Lung (tissue), 12 donors: ENCODE data around the gene SIDT2. TPM values are rescaled to one million over a fixed set of nuclear protein-coding genes. Genes with fewer than 3 reads are reported as not detected.

Experiments used
- ATAC-seq: fragments of 200-7000 bp; cut with Tn5 transposase; one replicate; pipeline ENCODE4 v1.9.1; 2020; ENCODE audit warnings: moderate number of reproducible peaks; ENCODE audit not compliant: insufficient read depth, low FRiP score
- DNase-seq, 3 donors: peaks; one replicate each; pipeline ENCODE4 v3.0.0-alpha.2; 2013 to 2017
- H3K27ac ChIP-seq, 2 donors: one replicate each; pipeline ENCODE4 v1.5.1; 2013; ENCODE audit warnings: mild to moderate bottlenecking in 2 of 2, moderate library complexity in 2 of 2, control low read depth in 1 of 2, inconsistent platforms in 1 of 2, low read depth in 1 of 2, low read length in 1 of 2
- H3K27me3 ChIP-seq, 3 donors: one replicate each; pipeline ENCODE4 v1.5.1; 2013; ENCODE audit warnings: low read length in 2 of 3; ENCODE audit not compliant: control insufficient read depth in 3 of 3, insufficient read depth in 3 of 3
- H3K36me3 ChIP-seq, 4 donors: one replicate each; pipeline ENCODE4 v1.5.1; 2013; ENCODE audit warnings: low read length in 4 of 4, mild to moderate bottlenecking in 1 of 4, moderate library complexity in 1 of 4; ENCODE audit not compliant: control insufficient read depth in 4 of 4, insufficient read depth in 4 of 4
- H3K4me1 ChIP-seq, 5 donors: one replicate each; pipeline ENCODE4 v1.5.1; 2013; ENCODE audit warnings: low read length in 5 of 5, mild to moderate bottlenecking in 2 of 5, moderate library complexity in 1 of 5; ENCODE audit not compliant: control insufficient read depth in 5 of 5, insufficient read depth in 5 of 5
- H3K4me3 ChIP-seq: one replicate; pipeline ENCODE4 v1.5.1; 2013; ENCODE audit warnings: mild to moderate bottlenecking, control low read depth, moderate library complexity
- H3K9ac ChIP-seq, 2 donors: one replicate each; pipeline ENCODE4 v1.5.1; 2013; ENCODE audit warnings: low read length in 2 of 2, control low read depth in 1 of 2; ENCODE audit not compliant: insufficient read depth in 1 of 2
- H3K9me3 ChIP-seq, 4 donors: one replicate each; pipeline ENCODE4 v1.5.1; 2013; ENCODE audit warnings: low read length in 3 of 4, mild to moderate bottlenecking in 1 of 4, moderate library complexity in 1 of 4; ENCODE audit not compliant: control insufficient read depth in 4 of 4, insufficient read depth in 3 of 4
- CTCF ChIP-seq: IDR thresholded peaks from 2 replicates; pipeline ENCODE4 v1.5.1; 2012; ENCODE audit warnings: mild to moderate bottlenecking; ENCODE audit errors: control extremely low read depth, extremely low read depth
- WGBS, 2 donors: extraction: QIAGEN DNeasy Blood & Tissue Kit; methylation state at CpG; one replicate each; pipeline ENCODE4 v1.1.7; 2013; 5-methylcytosine and 5-hydroxymethylcytosine counted together
- polyA plus RNA-seq, 2 donors: library from polyadenylated mRNA; stranded (reverse); fragments of 200-250 nt; gene quantifications; one replicate each; pipeline ENCODE4 v1.2.1, GENCODE V29; 2013
- total RNA-seq, 2 donors: library from RNA; depleted of rRNA in 1 of 2; stranded (reverse); fragments of >200 nt in 1 of 2; gene quantifications; one replicate each; pipeline ENCODE4 v1.2.1, GENCODE V29; 2014 to 2021
- donor health status: control.
- donor health status: control.
- donor health status: Bipolar disorder and iron deficiency.
- donor health status: healthy.
- donor health status: DM: yes; HTN: yes; CAD: no.

Gene SIDT2
- total and polyA plus RNA-seq, 4 donors = 25.4 to 84.8 (median 38.4) TPM

GRCh38 chr11:117152066-117152465 is 26.5 kb upstream of the SIDT2 start:
- H3K4me1 ChIP-seq = peaks cover 0 to 3% (median 0%) of the 10 kb centered on the region in 5 donors
- H3K4me3 ChIP-seq = no peak overlapping the region

GRCh38 chr11:117154468-117154867 is 24.1 kb upstream of the SIDT2 start:
- Histone ChIP-seq H3K4me3 (no peak overlapping the region), H3K9me3 (no peaks in the 10 kb centered on the region), H3K36me3 (peaks cover 0 to 10% (median 7%) of the 10 kb centered on the region in 4 donors), H3K27ac (no peak overlapping the region), H3K9ac (no peak overlapping the region), H3K4me1 (peaks cover 0 to 5% (median 0%) of the 10 kb centered on the region in 5 donors), H3K27me3 (no peaks in the 10 kb centered on the region)
- DNase-seq = no peak
- TF ChIP-seq CTCF = no peak
- ATAC-seq = no peak
- WGBS, 2 donors = 94 to 100% methylated on average over 5 of the region's 5 CpGs

More at GRCh38 chr11:117152066-117152465, 26.5 kb upstream of the SIDT2 start:
- Histone ChIP-seq H3K36me3 (peaks cover 0 to 9% (median 7%) of the 10 kb centered on the region in 4 donors), H3K27ac (no peak overlapping the region), H3K9ac (no peak overlapping the region), H3K27me3 (no peaks in the 10 kb centered on the region), H3K9me3 (no peaks in the 10 kb centered on the region)
- WGBS, 2 donors = 66 to 76% methylated on average over 2 of the region's 2 CpGs
- DNase-seq (no peak), ATAC-seq (no peak)
- no peak for TF ChIP-seq CTCF

GRCh38 chr11:117157507-117157906 is 21.0 kb upstream of the SIDT2 start:
- no peak for DNase-seq

More at GRCh38 chr11:117157507-117157906, 21.0 kb upstream of the SIDT2 start:
- H3K9ac ChIP-seq = no peak overlapping the region
- no peaks in the 10 kb centered on the region for H3K27me3 ChIP-seq
- H3K4me1 ChIP-seq = peaks cover 0 to 7% (median 3%) of the 10 kb centered on the region in 5 donors
- 97% methylated on average over 2 of the region's 2 CpGs for WGBS, 2 donors
- no peak overlapping the region for H3K27ac ChIP-seq
- H3K36me3 ChIP-seq = peaks cover 0 to 25% (median 18%) of the 10 kb centered on the region in 4 donors
- no peaks in the 10 kb centered on the region for H3K9me3 ChIP-seq
- TF ChIP-seq CTCF = no peak
- no peak for ATAC-seq
- no peak overlapping the region for H3K4me3 ChIP-seq
